ENCODE measurements around the gene IGFBP3. TPM values are rescaled to one million over a fixed set of nuclear protein-coding genes. Genes with fewer than 3 reads are reported as not detected.

IGFBP3 gene
- total RNA-seq, 1 donor = 1,278 TPM

DNA sequence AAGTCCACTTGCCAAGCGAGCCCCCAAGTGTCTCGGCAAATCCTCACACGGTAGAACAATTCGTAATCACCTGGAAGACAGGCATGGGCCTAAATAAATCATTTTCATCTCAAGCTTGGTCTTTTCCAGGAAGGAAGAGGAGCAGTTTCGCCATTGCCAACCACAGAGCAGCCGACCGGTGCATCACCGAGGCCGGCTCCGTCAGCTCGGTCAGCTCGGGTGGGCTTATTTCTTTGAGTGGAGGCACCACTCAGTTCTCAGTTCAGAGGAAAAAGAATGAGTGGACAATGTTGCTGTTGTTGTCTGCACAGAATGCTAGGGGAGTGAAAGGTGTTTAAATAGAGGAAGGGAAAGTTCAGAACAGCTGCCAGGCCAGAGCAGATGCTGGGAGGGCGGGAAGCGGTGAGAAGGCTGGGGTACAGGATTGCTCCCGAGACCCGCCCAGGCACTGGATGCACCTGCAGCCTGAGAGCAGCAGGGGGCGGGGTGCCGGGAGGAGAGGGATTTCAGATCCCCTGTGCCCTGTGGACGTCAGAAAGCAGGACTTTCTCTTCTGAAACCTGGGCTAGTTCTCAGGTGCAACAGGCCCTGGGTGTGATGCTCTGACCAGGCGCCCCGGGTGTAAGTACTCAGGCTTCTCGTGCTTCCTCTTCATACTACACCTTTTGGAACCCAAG is 17.7 kb upstream of the IGFBP3 start:
- DNase-seq (ENCODE audit: low read depth) = no peak
- TF ChIP-seq, protein P1, sequence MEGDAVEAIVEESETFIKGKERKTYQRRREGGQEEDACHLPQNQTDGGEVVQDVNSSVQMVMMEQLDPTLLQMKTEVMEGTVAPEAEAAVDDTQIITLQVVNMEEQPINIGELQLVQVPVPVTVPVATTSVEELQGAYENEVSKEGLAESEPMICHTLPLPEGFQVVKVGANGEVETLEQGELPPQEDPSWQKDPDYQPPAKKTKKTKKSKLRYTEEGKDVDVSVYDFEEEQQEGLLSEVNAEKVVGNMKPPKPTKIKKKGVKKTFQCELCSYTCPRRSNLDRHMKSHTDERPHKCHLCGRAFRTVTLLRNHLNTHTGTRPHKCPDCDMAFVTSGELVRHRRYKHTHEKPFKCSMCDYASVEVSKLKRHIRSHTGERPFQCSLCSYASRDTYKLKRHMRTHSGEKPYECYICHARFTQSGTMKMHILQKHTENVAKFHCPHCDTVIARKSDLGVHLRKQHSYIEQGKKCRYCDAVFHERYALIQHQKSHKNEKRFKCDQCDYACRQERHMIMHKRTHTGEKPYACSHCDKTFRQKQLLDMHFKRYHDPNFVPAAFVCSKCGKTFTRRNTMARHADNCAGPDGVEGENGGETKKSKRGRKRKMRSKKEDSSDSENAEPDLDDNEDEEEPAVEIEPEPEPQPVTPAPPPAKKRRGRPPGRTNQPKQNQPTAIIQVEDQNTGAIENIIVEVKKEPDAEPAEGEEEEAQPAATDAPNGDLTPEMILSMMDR (IDR thresholded peaks at IDR 0.05; ENCODE audit: insufficient read depth, low read length) = peak; percentile 27
- no peak overlapping the region for H3K4me3 ChIP-seq (ENCODE audit: low read depth, low read length)

GRCh38 chr7:45937862-45938261 is 16.8 kb upstream of the IGFBP3 start:
- TF ChIP-seq, protein P1 (IDR thresholded peaks at IDR 0.05; ENCODE audit: insufficient read depth, low read length) = no peak
- no peak for DNase-seq (ENCODE audit: low read depth)
- H3K4me3 ChIP-seq (ENCODE audit: low read depth, low read length) = no peak overlapping the region

DNA sequence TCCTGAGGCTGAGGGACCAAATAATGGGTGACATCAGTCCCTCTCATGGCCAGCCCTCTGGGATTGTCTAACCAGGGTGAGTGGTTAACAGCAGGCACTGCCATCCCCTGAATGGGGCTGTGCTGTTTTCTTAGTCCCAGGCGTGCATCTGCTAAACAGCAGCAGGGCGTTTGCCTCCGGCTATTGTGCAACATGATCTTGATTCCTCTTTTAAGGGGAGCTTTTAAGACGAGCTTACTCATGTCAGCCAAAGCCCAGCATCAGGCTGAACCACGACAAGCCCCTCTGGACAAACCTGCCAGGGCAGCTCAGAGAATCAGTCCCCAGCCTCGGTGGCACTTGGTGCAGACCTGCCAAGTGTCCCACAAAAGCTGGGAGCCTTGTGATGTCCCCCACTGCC is 16.2 kb upstream of the IGFBP3 start:
- no peak for DNase-seq (ENCODE audit: low read depth)

GRCh38 chr7:45930967-45931366 is 9.9 kb upstream of the IGFBP3 start:
- H3K4me3 ChIP-seq (ENCODE audit: low read depth, low read length) = no peak overlapping the region
- DNase-seq (ENCODE audit: low read depth) = no peak
- TF ChIP-seq, protein P1 (IDR thresholded peaks at IDR 0.05; ENCODE audit: insufficient read depth, low read length) = no peak

More for the DNA sequence above, 16.2 kb upstream of the IGFBP3 start:
- no peak overlapping the region for H3K4me3 ChIP-seq (ENCODE audit: low read depth, low read length)
- TF ChIP-seq, protein P1 (IDR thresholded peaks at IDR 0.05; ENCODE audit: insufficient read depth, low read length) = no peak

- TF ChIP-seq, protein P1 (IDR thresholded peaks at IDR 0.05; ENCODE audit: insufficient read depth, low read length) = no peak
- no peak overlapping the region for H3K4me3 ChIP-seq (ENCODE audit: low read depth, low read length)
- DNase-seq (ENCODE audit: low read depth) = no peak
These were observed 6.6 kb upstream of the IGFBP3 start for GRCh38 chr7:45927721-45928120.

- DNase-seq (ENCODE audit: low read depth) = peak; percentile 75
- TF ChIP-seq, protein P1 (IDR thresholded peaks at IDR 0.05; ENCODE audit: insufficient read depth, low read length) = peak; percentile 17
- no peak overlapping the region for H3K4me3 ChIP-seq (ENCODE audit: low read depth, low read length)
These were observed 3.2 kb upstream of the IGFBP3 start for GRCh38 chr7:45924283-45924682.

DNA sequence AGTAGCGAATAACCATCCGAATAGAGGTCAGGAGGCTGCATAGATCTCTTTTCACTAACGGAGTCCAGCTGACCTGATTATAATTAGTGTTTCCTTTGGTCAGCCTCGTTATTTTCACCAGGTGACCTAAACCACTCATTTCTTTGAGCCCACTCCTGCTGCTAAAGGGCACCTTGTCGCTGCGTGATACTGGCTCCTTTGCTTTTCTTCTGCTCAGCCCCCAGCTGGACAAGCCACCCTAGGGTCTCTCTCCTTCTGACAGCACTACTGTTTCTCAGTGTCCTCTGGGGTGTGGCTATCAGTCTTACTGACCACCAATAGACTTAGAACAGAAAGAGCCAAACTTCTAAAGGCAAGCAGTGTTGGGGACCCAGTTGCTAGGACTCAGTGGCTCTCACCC is 2.7 kb upstream of the IGFBP3 start:
- no peak for DNase-seq (ENCODE audit: low read depth)
- no peak overlapping the region for H3K4me3 ChIP-seq (ENCODE audit: low read depth, low read length)
- TF ChIP-seq, protein P1 (IDR thresholded peaks at IDR 0.05; ENCODE audit: insufficient read depth, low read length) = no peak
